NB4 (cell line): ENCODE data around the gene ACTG1.

Source experiments
- CTCF ChIP-seq: IDR thresholded peaks from one replicate; pipeline ENCODE4 v1.5.1; 2012; ENCODE audit warnings: low read depth, low read length
- POLR2A ChIP-seq: IDR thresholded peaks from 2 replicates; pipeline ENCODE4 v1.6.1; 2011; ENCODE audit warnings: mild to moderate bottlenecking; ENCODE audit not compliant: insufficient read length; ENCODE audit errors: extremely low read depth

GRCh38 chr17:81547614-81547982 lies 35.0 kb upstream of the ACTG1 start:
- TF ChIP-seq CTCF, result no peak
- TF ChIP-seq POLR2A, result no peak
